Fibroblast of the conjunctiva (primary cell): Measurements from ENCODE around the gene TTLL6.
A peak's percentile ranks its signal among the peaks of the same experiment; 100 is the strongest.
"Not testable (repeated sequence)": the region's sequence is repeated elsewhere in the genome, so short reads cannot be mapped to it uniquely, and the experiment has no call there.

Experiments used
- DNase-seq: peaks from one replicate; pipeline ENCODE4 v3.0.0-alpha.2; 2010; ENCODE audit warnings: low read depth

The TTLL6 gene

GRCh38 chr17:48816774-48817590, at the start of gene TTLL6:
Gene TTLL6, minus strand, starts transcription at chr17:48817229. Its CDS starts 157 bp downstream, at chr17:48817072.
- DNase-seq, result no peak

- no peak for DNase-seq
Observed at GRCh38 chr17:48860456-48860855, 43.4 kb upstream of the TTLL6 start.

- no peak for DNase-seq
Observed at GRCh38 chr17:48860034-48860433, 43.0 kb upstream of the TTLL6 start.

- no peak for DNase-seq
Observed at GRCh38 chr17:48856122-48856821, 39.2 kb upstream of the TTLL6 start.

- DNase-seq, result no peak
Observed at GRCh38 chr17:48854774-48855476, 37.9 kb upstream of the TTLL6 start.

- no peak for DNase-seq
Observed at GRCh38 chr17:48850792-48851323, 33.8 kb upstream of the TTLL6 start.

GRCh38 chr17:48843187-48843900, 26.3 kb upstream of the TTLL6 start:
- DNase-seq, result peak; percentile 53

- DNase-seq, result no peak
Observed at GRCh38 chr17:48842746-48843145, 25.7 kb upstream of the TTLL6 start.

GRCh38 chr17:48841395-48841831, 24.4 kb upstream of the TTLL6 start:
- peak; percentile 65 for DNase-seq

- no peak for DNase-seq
Observed at GRCh38 chr17:48840441-48840840, 23.4 kb upstream of the TTLL6 start.

- DNase-seq, result not testable (repeated sequence)
Observed at GRCh38 chr17:48837458-48837857, 20.4 kb upstream of the TTLL6 start.

GRCh38 chr17:48835971-48836370, 18.9 kb upstream of the TTLL6 start:
- no peak for DNase-seq

- DNase-seq, result no peak
Observed at GRCh38 chr17:48834973-48835372, 17.9 kb upstream of the TTLL6 start.

- no peak for DNase-seq
Observed at GRCh38 chr17:48831549-48831883, 14.5 kb upstream of the TTLL6 start.

GRCh38 chr17:48830840-48831548, 14.0 kb upstream of the TTLL6 start, which contains the start of gene CALCOCO2:
Gene CALCOCO2, plus strand, starts transcription at chr17:48831035. Its CDS starts 10,673 bp downstream, at chr17:48841708.
- peak; percentile 88 for DNase-seq

GRCh38 chr17:48825446-48826381, 8.7 kb upstream of the TTLL6 start:
- DNase-seq, result no peak

- DNase-seq, result not testable (repeated sequence)
Observed at GRCh38 chr17:48820936-48821335, 3.9 kb upstream of the TTLL6 start.

- DNase-seq, result no peak
Observed at GRCh38 chr17:48819466-48819865, 2.4 kb upstream of the TTLL6 start.

- DNase-seq, result no peak
Observed at GRCh38 chr17:48818361-48818841, 1.4 kb upstream of the TTLL6 start.

GRCh38 chr17:48816438-48816773, 623 bp downstream of the TTLL6 start:
- no peak for DNase-seq
